HG03575 (cell line): ENCODE data around the gene PLEKHJ1.

Experiments
- ATAC-seq: cut with Tn5 transposase; IDR thresholded peaks from one replicate; pipeline ENCODE4 v1.9.1; 2021; ENCODE audit not compliant: unreplicated experiment, insufficient number of reproducible peaks, low FRiP score; ENCODE audit errors: extremely low read depth

The PLEKHJ1 gene

DNA sequence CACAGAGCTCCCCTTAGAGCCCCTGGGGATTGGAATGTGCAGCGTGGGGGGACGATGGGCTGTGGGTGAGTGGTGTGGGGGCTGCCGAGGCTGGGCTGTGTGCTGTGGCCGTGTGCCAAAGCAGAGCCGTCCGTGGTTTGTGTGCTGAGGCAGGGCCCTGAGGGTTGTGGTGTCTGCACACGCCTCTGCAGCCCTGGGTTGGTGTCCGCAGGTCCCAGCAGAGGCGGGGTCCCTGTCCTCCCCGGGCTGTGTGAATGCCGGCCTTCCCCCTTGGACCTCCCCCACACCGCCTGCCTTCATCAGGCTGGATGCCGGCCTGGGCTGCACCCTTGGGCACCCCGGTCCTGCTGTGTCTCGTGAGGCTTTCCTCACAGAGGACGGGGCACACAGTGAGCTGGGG lies 46.2 kb downstream of the PLEKHJ1 start:
- ATAC-seq = no peak

DNA sequence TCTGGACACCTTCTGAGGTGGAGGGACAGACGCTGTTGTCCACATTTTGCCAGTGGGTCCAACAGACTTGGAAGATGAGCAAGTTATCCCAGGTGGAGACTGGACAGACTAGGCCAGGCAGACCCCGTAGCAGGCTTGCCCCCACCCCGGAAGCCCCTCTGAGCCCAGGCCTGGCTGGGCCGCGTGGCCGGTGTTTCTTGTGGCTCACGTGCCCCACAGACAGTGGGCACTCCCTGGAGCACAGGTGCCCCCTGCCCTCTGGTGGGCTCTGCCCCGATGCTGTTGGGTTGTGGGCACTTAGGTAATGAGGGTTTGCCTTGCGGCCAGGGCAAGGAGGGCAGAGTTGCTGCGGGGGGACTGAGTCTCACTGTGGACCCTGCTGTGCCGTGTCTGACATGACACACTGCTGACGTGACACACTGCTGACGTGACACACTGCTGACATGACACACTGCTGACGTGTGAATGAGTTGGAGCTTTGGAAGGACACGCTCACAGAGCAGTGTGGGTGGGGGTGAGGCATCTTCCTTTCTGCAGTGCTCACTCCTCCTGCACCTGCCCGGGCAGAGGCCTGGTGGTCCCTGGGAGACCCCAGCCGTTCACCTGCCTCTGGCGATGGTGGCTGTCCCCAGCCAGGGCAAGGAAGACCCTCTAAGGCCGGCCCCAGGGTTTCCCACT lies 47.3 kb downstream of the PLEKHJ1 start:
- ATAC-seq = no peak

DNA sequence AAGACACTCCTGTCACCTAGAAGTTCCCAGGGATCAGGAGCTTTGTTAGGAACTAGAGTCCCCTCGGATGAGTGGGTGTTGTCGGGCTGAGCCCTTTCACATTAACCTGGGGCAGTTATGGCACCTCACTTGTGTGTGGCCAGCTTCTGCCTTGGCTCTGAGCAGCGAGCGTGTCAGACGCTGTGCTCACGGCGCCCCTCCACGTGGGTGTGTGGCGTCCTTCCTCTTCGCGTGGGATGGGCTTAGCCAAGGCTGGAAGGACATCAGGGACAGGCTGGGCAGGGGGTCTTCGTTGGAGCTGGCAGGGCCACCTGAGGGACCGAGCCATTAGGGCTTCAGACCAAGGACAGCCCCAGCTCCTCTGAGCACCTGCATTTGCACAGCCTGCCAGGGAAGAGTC lies 49.0 kb downstream of the PLEKHJ1 start:
- ATAC-seq = no peak

DNA sequence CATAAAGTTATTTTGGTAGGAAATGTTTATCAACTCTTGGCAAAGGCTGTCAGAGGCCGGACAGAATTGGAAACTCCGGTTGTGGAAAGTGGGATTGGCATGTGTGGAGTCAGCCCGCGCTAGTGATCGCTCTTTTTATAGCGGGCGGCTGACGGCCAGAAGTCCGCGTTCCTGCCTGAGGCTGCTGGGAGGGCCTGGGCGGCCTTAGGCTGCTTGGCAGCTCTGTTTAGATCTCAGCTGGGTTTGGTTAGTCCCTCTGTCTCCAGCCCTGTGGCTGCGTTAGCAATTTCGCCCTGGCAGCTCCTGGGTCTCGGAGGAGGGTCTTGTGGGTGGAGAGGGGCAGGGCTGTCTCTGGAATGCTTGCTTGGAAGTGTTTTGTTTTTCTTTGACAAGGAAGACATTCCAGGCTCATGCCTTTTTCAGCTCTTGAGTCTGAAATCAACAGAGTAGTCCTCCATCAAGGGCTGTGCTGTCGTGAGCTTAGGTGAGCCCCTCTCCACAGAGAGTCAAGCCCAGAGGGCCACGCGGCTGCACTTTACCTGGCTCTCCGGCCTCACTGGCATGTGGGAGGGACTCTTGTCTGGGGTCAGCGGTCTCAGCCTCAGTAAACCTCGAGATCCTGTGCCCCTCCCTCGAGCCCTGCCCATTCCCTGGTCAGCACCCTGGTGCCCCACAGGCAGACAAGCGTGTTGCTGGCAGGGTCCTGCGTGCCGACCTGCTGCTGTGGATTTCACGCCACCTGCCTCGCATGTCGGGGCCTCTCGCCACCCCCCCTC lies 49.9 kb downstream of the PLEKHJ1 start:
- ATAC-seq = no peak

DNA sequence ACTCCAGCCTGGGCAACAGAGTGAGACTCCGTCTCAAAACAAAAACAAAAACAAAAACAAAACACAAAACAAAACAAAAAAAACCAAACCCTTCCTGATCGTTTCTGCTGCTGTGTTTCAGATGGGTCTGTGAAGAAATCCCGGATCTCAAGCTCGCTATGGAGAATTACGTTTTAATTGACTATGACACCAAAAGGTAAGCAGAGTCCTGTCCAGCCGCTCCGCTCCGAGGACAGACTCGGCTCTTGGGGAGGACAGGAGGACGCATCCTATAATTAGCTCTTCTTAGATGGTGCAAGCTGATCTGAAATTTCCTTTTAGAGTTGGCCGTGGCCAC lies 50.4 kb downstream of the PLEKHJ1 start:
- ATAC-seq = no peak

DNA sequence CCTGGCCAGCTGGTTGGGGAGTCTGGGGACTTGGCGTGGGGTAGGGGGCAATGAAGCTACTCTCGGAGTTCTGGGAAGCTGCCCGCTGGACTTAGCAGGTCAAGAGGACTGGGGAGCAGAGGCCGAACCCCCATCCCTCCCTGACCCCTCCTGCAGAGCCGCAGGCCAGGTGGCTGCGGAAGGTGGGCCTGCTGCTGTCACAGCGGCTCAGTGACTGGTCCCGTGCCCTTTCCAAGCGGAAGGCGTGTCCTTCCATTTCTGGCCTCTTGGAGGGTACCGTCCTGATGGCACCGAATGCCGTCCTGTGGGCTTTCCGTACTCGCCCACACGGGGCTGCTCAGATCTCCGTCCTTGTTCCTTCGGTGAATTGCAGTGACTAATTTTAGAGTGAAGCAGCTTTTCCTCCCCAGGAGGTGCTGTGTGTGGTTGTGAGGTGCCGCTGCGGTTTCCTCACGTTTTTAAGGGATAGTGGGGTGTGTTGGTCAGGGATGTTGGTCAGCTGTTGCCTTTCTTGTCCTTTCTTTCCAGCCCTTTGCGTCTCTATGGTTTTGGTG lies 51.6 kb downstream of the PLEKHJ1 start:
- no peak for ATAC-seq
